Activated CD8-positive, alpha-beta T cell treated with anti-CD3 and anti-CD28 coated beads for 36 hours (primary cell): ENCODE results near the gene DHX40. TPM values are rescaled to one million over a fixed set of nuclear protein-coding genes. Genes with fewer than 3 reads are reported as not detected.

ENCODE experiments used
- ATAC-seq: fragments of 200-7000 bp; cut with Tn5 transposase; one replicate; pipeline ENCODE4 v1.10.0; 2021; ENCODE audit warnings: mild to moderate bottlenecking, moderate library complexity
- CTCF ChIA-PET: fragments of 350-600 bp; sonication (Branson Sonifier 250); formaldehyde crosslinking; loops from one replicate; lab custom pipeline; 2021; ENCODE audit warnings: antibody characterized with exemption; lab: Charles Lee
- POLR2A ChIA-PET: fragments of 350-600 bp; sonication (Branson Sonifier 250); formaldehyde crosslinking; loops from one replicate; lab custom pipeline; 2021; ENCODE audit warnings: antibody characterized with exemption; lab: Charles Lee
- DNase-seq: peaks from one replicate; pipeline ENCODE4 v3.0.0-alpha.2; 2020
- H3K27ac Mint-ChIP-seq: one replicate; pipeline ENCODE4 v1.8.0; 2021; ENCODE audit warnings: mild to moderate bottlenecking, mixed read lengths
- H3K27me3 Mint-ChIP-seq: one replicate; pipeline ENCODE4 v1.8.0; 2021; ENCODE audit warnings: mixed read lengths
- H3K36me3 Mint-ChIP-seq: one replicate; pipeline ENCODE4 v1.8.0; 2021; ENCODE audit warnings: low read depth, mixed read lengths
- H3K4me1 Mint-ChIP-seq: one replicate; pipeline ENCODE4 v1.8.0; 2021; ENCODE audit warnings: low read depth, mixed read lengths
- H3K4me3 Mint-ChIP-seq: one replicate; pipeline ENCODE4 v1.8.0; 2021; ENCODE audit warnings: mild to moderate bottlenecking, moderate library complexity, mixed read lengths
- H3K9me3 Mint-ChIP-seq: one replicate; pipeline ENCODE4 v1.8.0; 2021; ENCODE audit warnings: mixed read lengths
- CTCF ChIP-seq: fragments of 200-600 bp; IDR thresholded peaks from one replicate; pipeline ENCODE4 v1.8.0; 2022; ENCODE audit warnings: antibody characterized with exemption, mild to moderate bottlenecking
- intact Hi-C: fragments of 100-400 bp; cut with micrococcal nuclease; formaldehyde crosslinking; loops from one replicate; pipeline ENCODE4 v1.10.0; 2022
- total RNA-seq, 2 experiments: library from RNA; stranded (reverse); gene quantifications; one replicate each; pipeline ENCODE4 v1.2.3, GENCODE V29; 2021

The DHX40 gene
- total RNA-seq, 2 experiments from 2014 or later: 24.7 to 24.9 TPM

- Mint-ChIP-seq H3K27ac (peak overlapping the region; percentile 52), H3K4me1 (peaks cover 59% of the 10 kb centered on the region), H3K27me3 (no peaks in the 10 kb centered on the region), H3K36me3 (peaks cover 23% of the 10 kb centered on the region), H3K9me3 (no peaks in the 10 kb centered on the region), H3K4me3 (no peak overlapping the region)
- ChIA-PET POLR2A (interaction anchor here (0.7 to 1.3 kb wide), 2 partner anchors 16 to 284 kb away, joined by 3 to 5 read pairs; no protein-coding TSS in a partner anchor), CTCF (interaction anchor here (1.0 to 1.9 kb wide), 3 partner anchors 8 to 113 kb away, joined by 4 to 6 read pairs (median 4); partner anchors contain the start of gene CLTC)
- no peak for TF ChIP-seq CTCF
- intact Hi-C loops: no loop called here
- ATAC-seq (peak; percentile 27), DNase-seq (no peak)
Measured at GRCh38 chr17:59634632-59635541, 69.5 kb downstream of the DHX40 start.

GRCh38 chr17:59637611-59638310, 72.4 kb downstream of the DHX40 start:
- Mint-ChIP-seq H3K36me3 (peaks cover 6% of the 10 kb centered on the region), H3K9me3 (no peaks in the 10 kb centered on the region), H3K4me3 (no peak overlapping the region), H3K27me3 (no peaks in the 10 kb centered on the region), H3K27ac (no peak overlapping the region), H3K4me1 (peaks cover 62% of the 10 kb centered on the region)
- POLR2A ChIA-PET: interaction anchor here (0.9 to 1.3 kb wide), 4 partner anchors 9 to 18 kb away, joined by 3 to 5 read pairs (median 3); partner anchors contain the start of gene CLTC
- DNase-seq: no peak
- no peak for ATAC-seq
- intact Hi-C loops: no loop called here
- no peak for TF ChIP-seq CTCF
- CTCF ChIA-PET: interaction anchor here (0.8 kb wide), 1 partner anchor 116 kb away, joined by 4 read pairs; no protein-coding TSS in a partner anchor

- Mint-ChIP-seq H3K4me1 (peaks cover 62% of the 10 kb centered on the region), H3K27me3 (no peaks in the 10 kb centered on the region), H3K9me3 (no peaks in the 10 kb centered on the region), H3K27ac (no peak overlapping the region), H3K36me3 (peaks cover 6% of the 10 kb centered on the region), H3K4me3 (no peak overlapping the region)
- POLR2A ChIA-PET: no interaction called here
- CTCF ChIA-PET: interaction anchor here (0.8 kb wide), 1 partner anchor 117 kb away, joined by 4 read pairs; no protein-coding TSS in a partner anchor
- TF ChIP-seq CTCF: no peak
- intact Hi-C loops: no loop called here
- DNase-seq (no peak), ATAC-seq (no peak)
Measured at GRCh38 chr17:59638553-59638952, 73.1 kb downstream of the DHX40 start.

- intact Hi-C loops: no loop called here
- DNase-seq (no peak), ATAC-seq (peak; percentile 89)
- H3K36me3 Mint-ChIP-seq: peaks cover 11% of the 10 kb centered on the region
- ChIA-PET CTCF (interaction anchor here (0.8 to 1.1 kb wide), 2 partner anchors 19 to 22 kb away, joined by 3 to 4 read pairs; partner anchors contain the start of gene CLTC), POLR2A (interaction anchor here (0.8 to 1.7 kb wide), 4 partner anchors 17 to 65 kb away, joined by 3 to 10 read pairs (median 4); partner anchors contain the start of genes CLTC, PTRH2 and VMP1)
- H3K4me3 Mint-ChIP-seq: no peak overlapping the region
- no peaks in the 10 kb centered on the region for H3K9me3 Mint-ChIP-seq
- no peaks in the 10 kb centered on the region for H3K27me3 Mint-ChIP-seq
- peak overlapping the region; percentile 64 for H3K27ac Mint-ChIP-seq
- peaks cover 46% of the 10 kb centered on the region for H3K4me1 Mint-ChIP-seq
- TF ChIP-seq CTCF: no peak
Measured at GRCh38 chr17:59641799-59642484, 76.5 kb downstream of the DHX40 start.
